Activated T-helper 17 cell treated with anti-CD3 and anti-CD28 coated beads, Interleukin-2, amount 50 U/mL, for 72 hours (primary cell): ENCODE results near the gene DPEP1. TPM values are rescaled to one million over a fixed set of nuclear protein-coding genes. Genes with fewer than 3 reads are reported as not detected.
"Not testable (repeated sequence)": the region's sequence is repeated elsewhere in the genome, so short reads cannot be mapped to it uniquely, and the experiment has no call there.

Experiments
- ATAC-seq: fragments of 150-1000 bp; cut with Tn5 transposase; replicated peaks from 2 replicates; pipeline ENCODE4 v1.10.0; 2021; ENCODE audit warnings: mild to moderate bottlenecking, moderate library complexity
- H3K27ac Mint-ChIP-seq: one replicate; pipeline ENCODE4 v1.8.0; 2022; ENCODE audit warnings: mixed read lengths
- H3K27me3 Mint-ChIP-seq: one replicate; pipeline ENCODE4 v1.8.0; 2022; ENCODE audit warnings: mixed read lengths
- H3K36me3 Mint-ChIP-seq: one replicate; pipeline ENCODE4 v1.8.0; 2022; ENCODE audit warnings: low read depth, mild to moderate bottlenecking, mixed read lengths
- H3K4me1 Mint-ChIP-seq: one replicate; pipeline ENCODE4 v1.8.0; 2022; ENCODE audit warnings: mixed read lengths
- H3K4me3 Mint-ChIP-seq: one replicate; pipeline ENCODE4 v1.8.0; 2022; ENCODE audit warnings: mild to moderate bottlenecking, mixed read lengths
- H3K9me3 Mint-ChIP-seq: one replicate; pipeline ENCODE4 v1.8.0; 2022; ENCODE audit warnings: mixed read lengths
- total RNA-seq, 2 donors: library from RNA; stranded (reverse); gene quantifications; one replicate each; pipeline ENCODE4 v1.2.3, GENCODE V29; 2022

Gene DPEP1
- total RNA-seq, 2 donors from 2014 or later, result not detected

- H3K4me1 Mint-ChIP-seq, H3K27ac Mint-ChIP-seq, ATAC-seq, H3K4me3 Mint-ChIP-seq, H3K9me3 Mint-ChIP-seq, H3K27me3 Mint-ChIP-seq, H3K36me3 Mint-ChIP-seq: not testable (repeated sequence)
Measured at GRCh38 chr16:89634463-89635385, 21.3 kb downstream of the DPEP1 start.

GRCh38 chr16:89636663-89637062, 23.2 kb downstream of the DPEP1 start:
- ATAC-seq, result no peak
- Mint-ChIP-seq H3K9me3 (no peaks in the 10 kb centered on the region), H3K27me3 (no peaks in the 10 kb centered on the region), H3K27ac (no peak overlapping the region), H3K36me3 (no peaks in the 10 kb centered on the region), H3K4me1 (peaks cover 7% of the 10 kb centered on the region), H3K4me3 (no peak overlapping the region)

- no peak for ATAC-seq
- H3K36me3 Mint-ChIP-seq, result no peaks in the 10 kb centered on the region
- H3K4me3 Mint-ChIP-seq, result no peak overlapping the region
- H3K27me3 Mint-ChIP-seq, result no peaks in the 10 kb centered on the region
- peaks cover 7% of the 10 kb centered on the region for H3K4me1 Mint-ChIP-seq
- no peaks in the 10 kb centered on the region for H3K9me3 Mint-ChIP-seq
- H3K27ac Mint-ChIP-seq, result no peak overlapping the region
Measured at GRCh38 chr16:89637379-89637778, 23.9 kb downstream of the DPEP1 start.

- H3K9me3 Mint-ChIP-seq, result no peaks in the 10 kb centered on the region
- H3K4me1 Mint-ChIP-seq, result peaks cover 7% of the 10 kb centered on the region
- H3K27me3 Mint-ChIP-seq, result no peaks in the 10 kb centered on the region
- no peak overlapping the region for H3K27ac Mint-ChIP-seq
- no peak for ATAC-seq
- H3K4me3 Mint-ChIP-seq, result no peak overlapping the region
- no peaks in the 10 kb centered on the region for H3K36me3 Mint-ChIP-seq
Measured at GRCh38 chr16:89638455-89638854, 25.0 kb downstream of the DPEP1 start.

- no peak overlapping the region for H3K27ac Mint-ChIP-seq
- no peak overlapping the region for H3K4me3 Mint-ChIP-seq
- H3K36me3 Mint-ChIP-seq, result no peaks in the 10 kb centered on the region
- no peaks in the 10 kb centered on the region for H3K27me3 Mint-ChIP-seq
- H3K4me1 Mint-ChIP-seq, result peaks cover 7% of the 10 kb centered on the region
- ATAC-seq, result no peak
- no peaks in the 10 kb centered on the region for H3K9me3 Mint-ChIP-seq
Measured at GRCh38 chr16:89639385-89639784, 25.9 kb downstream of the DPEP1 start.

- Mint-ChIP-seq H3K4me3 (peak overlapping the region; percentile 61), H3K36me3 (peaks cover 13% of the 10 kb centered on the region), H3K4me1 (peaks cover 7% of the 10 kb centered on the region), H3K9me3 (no peaks in the 10 kb centered on the region), H3K27me3 (no peaks in the 10 kb centered on the region), H3K27ac (peak overlapping the region; percentile 10)
- ATAC-seq, result no peak
Measured at GRCh38 chr16:89641458-89642119, 28.1 kb downstream of the DPEP1 start.

- no peak for ATAC-seq
- no peak overlapping the region for H3K4me3 Mint-ChIP-seq
- H3K36me3 Mint-ChIP-seq, result peaks cover 20% of the 10 kb centered on the region
- peaks cover 7% of the 10 kb centered on the region for H3K4me1 Mint-ChIP-seq
- no peak overlapping the region for H3K27ac Mint-ChIP-seq
- H3K9me3 Mint-ChIP-seq, result no peaks in the 10 kb centered on the region
- H3K27me3 Mint-ChIP-seq, result no peaks in the 10 kb centered on the region
Measured at GRCh38 chr16:89642574-89642973, 29.1 kb downstream of the DPEP1 start.

GRCh38 chr16:89643769-89644300, 30.4 kb downstream of the DPEP1 start:
- Mint-ChIP-seq H3K4me1 (peaks cover 7% of the 10 kb centered on the region), H3K27ac (no peak overlapping the region), H3K4me3 (no peak overlapping the region), H3K9me3 (no peaks in the 10 kb centered on the region), H3K27me3 (no peaks in the 10 kb centered on the region), H3K36me3 (peaks cover 25% of the 10 kb centered on the region)
- no peak for ATAC-seq

- Mint-ChIP-seq H3K9me3 (no peaks in the 10 kb centered on the region), H3K4me3 (no peak overlapping the region), H3K4me1 (peaks cover 7% of the 10 kb centered on the region), H3K27me3 (no peaks in the 10 kb centered on the region), H3K36me3 (peaks cover 37% of the 10 kb centered on the region), H3K27ac (peak overlapping the region; percentile 28)
- no peak for ATAC-seq
Measured at GRCh38 chr16:89645122-89645521, 31.7 kb downstream of the DPEP1 start.

- Mint-ChIP-seq H3K4me1 (no peaks in the 10 kb centered on the region), H3K27ac (no peak overlapping the region), H3K9me3 (no peaks in the 10 kb centered on the region), H3K36me3 (peaks cover 48% of the 10 kb centered on the region), H3K4me3 (no peak overlapping the region), H3K27me3 (no peaks in the 10 kb centered on the region)
- ATAC-seq, result no peak
Measured at GRCh38 chr16:89646270-89646669, 32.8 kb downstream of the DPEP1 start.

GRCh38 chr16:89646906-89647305, 33.5 kb downstream of the DPEP1 start:
- peaks cover 48% of the 10 kb centered on the region for H3K36me3 Mint-ChIP-seq
- no peak overlapping the region for H3K27ac Mint-ChIP-seq
- H3K27me3 Mint-ChIP-seq, result no peaks in the 10 kb centered on the region
- H3K4me1 Mint-ChIP-seq, result no peaks in the 10 kb centered on the region
- ATAC-seq, result no peak
- no peak overlapping the region for H3K4me3 Mint-ChIP-seq
- no peaks in the 10 kb centered on the region for H3K9me3 Mint-ChIP-seq

- Mint-ChIP-seq H3K27ac (no peak overlapping the region), H3K36me3 (peaks cover 62% of the 10 kb centered on the region), H3K9me3 (no peaks in the 10 kb centered on the region), H3K4me3 (no peak overlapping the region), H3K27me3 (no peaks in the 10 kb centered on the region), H3K4me1 (no peaks in the 10 kb centered on the region)
- ATAC-seq, result no peak
Measured at GRCh38 chr16:89651584-89651983, 38.1 kb downstream of the DPEP1 start.

GRCh38 chr16:89653656-89654295, 40.3 kb downstream of the DPEP1 start:
- Mint-ChIP-seq H3K27me3 (no peaks in the 10 kb centered on the region), H3K9me3 (no peaks in the 10 kb centered on the region), H3K4me1 (peaks cover 5% of the 10 kb centered on the region), H3K4me3 (no peak overlapping the region), H3K36me3 (peaks cover 58% of the 10 kb centered on the region), H3K27ac (peak overlapping the region; percentile 70)
- no peak for ATAC-seq

GRCh38 chr16:89655062-89655643, 41.7 kb downstream of the DPEP1 start:
- Mint-ChIP-seq H3K27ac (peak overlapping the region; percentile 88), H3K4me1 (peaks cover 6% of the 10 kb centered on the region), H3K27me3 (no peaks in the 10 kb centered on the region), H3K36me3 (peaks cover 54% of the 10 kb centered on the region), H3K4me3 (peak overlapping the region; percentile 94), H3K9me3 (no peaks in the 10 kb centered on the region)
- no peak for ATAC-seq
